MCF 10A (cell line): ENCODE measurements around the gene BARHL1. TPM values are rescaled to one million over a fixed set of nuclear protein-coding genes. Genes with fewer than 3 reads are reported as not detected.

Source experiments
- BruUV-seq: library from RNA; stranded (reverse); fragments of 400-500 nt; replicated peaks from 2 replicates; lab custom pipeline; 2021; lab: Mats Ljungman, UMichigan
- CTCF ChIA-PET: fragments of 300-600 bp; sonication (Branson Sonifier 250); formaldehyde crosslinking; extraction: SDS; loops from one replicate; lab custom pipeline; 2021; ENCODE audit warnings: antibody characterized with exemption, inconsistent platforms; lab: Yijun Ruan, JAX
- POLR2A ChIA-PET: fragments of 300-600, 350-650 bp; sonication (Branson Sonifier 250); formaldehyde crosslinking; extraction: SDS; loops from one replicate; lab custom pipeline; 2020; ENCODE audit warnings: antibody characterized with exemption, inconsistent platforms; lab: Yijun Ruan, JAX
- DNase-seq: peaks from one replicate; pipeline ENCODE4 v3.0.0-alpha.2; 2018; ENCODE audit not compliant: unreplicated experiment
- H3K27ac Mint-ChIP-seq: one replicate; pipeline ENCODE4 v1.8.0; 2022; ENCODE audit warnings: mild to moderate bottlenecking, low read depth, mixed read lengths; ENCODE audit not compliant: unreplicated experiment
- H3K27me3 Mint-ChIP-seq: one replicate; pipeline ENCODE4 v1.8.0; 2022; ENCODE audit warnings: mixed read lengths; ENCODE audit not compliant: insufficient read depth, unreplicated experiment
- H3K36me3 Mint-ChIP-seq: one replicate; pipeline ENCODE4 v1.8.0; 2022; ENCODE audit warnings: mild to moderate bottlenecking, moderate library complexity, mixed read lengths; ENCODE audit not compliant: insufficient read depth, unreplicated experiment
- H3K4me1 Mint-ChIP-seq: one replicate; pipeline ENCODE4 v1.8.0; 2022; ENCODE audit warnings: mixed read lengths; ENCODE audit not compliant: insufficient read depth, unreplicated experiment
- H3K4me3 Mint-ChIP-seq: one replicate; pipeline ENCODE4 v1.8.0; 2022; ENCODE audit warnings: mild to moderate bottlenecking, moderate library complexity, mixed read lengths; ENCODE audit not compliant: unreplicated experiment
- H3K9me3 Mint-ChIP-seq: one replicate; pipeline ENCODE4 v1.8.0; 2022; ENCODE audit warnings: mixed read lengths; ENCODE audit not compliant: unreplicated experiment
- CTCF ChIP-seq: fragments of 200-600 bp; IDR thresholded peaks from one replicate; pipeline ENCODE4 v1.8.0; 2022; ENCODE audit warnings: antibody characterized with exemption, mild to moderate bottlenecking; ENCODE audit not compliant: unreplicated experiment
- intact Hi-C: fragments of 100-400 bp; cut with micrococcal nuclease; formaldehyde crosslinking; loops from 2 replicates; pipeline ENCODE4 v1.14.1; 2022
- total RNA-seq: library from RNA; stranded (reverse); gene quantifications from 2 replicates; pipeline ENCODE4 v1.2.3, GENCODE V29; 2022

Gene BARHL1
- total RNA-seq, 1 experiment from 2014 or later = not detected

GRCh38 chr9:132551556-132551955, 30.9 kb upstream of the BARHL1 start:
- Mint-ChIP-seq H3K4me3 (no peak overlapping the region), H3K27me3 (peaks cover 76% of the 10 kb centered on the region), H3K27ac (no peak overlapping the region), H3K4me1 (no peaks in the 10 kb centered on the region), H3K36me3 (no peaks in the 10 kb centered on the region), H3K9me3 (no peaks in the 10 kb centered on the region)
- no TSS peak for BruUV-seq
- intact Hi-C loops = no loop called here
- DNase-seq = no peak
- ChIA-PET CTCF (no interaction called here), POLR2A (interaction anchor here (0.7 kb wide), 1 partner anchor 15 kb away, joined by 3 read pairs; no protein-coding TSS in a partner anchor)
- TF ChIP-seq CTCF = no peak

GRCh38 chr9:132552041-132552440, 30.4 kb upstream of the BARHL1 start:
- DNase-seq = no peak
- Mint-ChIP-seq H3K4me1 (no peaks in the 10 kb centered on the region), H3K9me3 (no peaks in the 10 kb centered on the region), H3K27ac (no peak overlapping the region), H3K36me3 (no peaks in the 10 kb centered on the region), H3K4me3 (no peak overlapping the region), H3K27me3 (peaks cover 81% of the 10 kb centered on the region)
- intact Hi-C loops = no loop called here
- BruUV-seq = no TSS peak
- CTCF ChIA-PET = no interaction called here
- POLR2A ChIA-PET = no interaction called here
- no peak for TF ChIP-seq CTCF

DNA sequence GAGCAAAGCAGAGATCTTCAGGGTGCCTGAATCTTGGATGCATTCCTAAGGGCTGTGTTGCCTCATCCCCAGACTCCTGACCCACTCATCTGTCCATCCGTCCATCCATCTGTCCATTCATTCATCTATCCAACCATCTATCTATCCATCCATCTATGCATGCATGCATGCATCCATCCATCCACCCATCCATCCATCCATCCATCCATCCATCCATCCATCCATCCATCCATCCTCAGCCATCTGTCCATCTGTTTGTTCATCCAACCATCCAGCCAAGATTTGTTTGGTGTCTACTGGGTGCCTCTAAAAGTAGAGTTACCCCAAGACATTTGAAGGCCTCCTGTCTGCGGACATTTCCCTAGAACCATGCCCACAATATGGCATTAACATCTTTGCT, 27.7 kb upstream of the BARHL1 start:
- H3K36me3 Mint-ChIP-seq = no peaks in the 10 kb centered on the region
- ChIA-PET CTCF (interaction anchor here (0.9 to 1.1 kb wide), 2 partner anchors 16 to 22 kb away, joined by 3 read pairs; no protein-coding TSS in a partner anchor), POLR2A (no interaction called here)
- H3K27ac Mint-ChIP-seq = no peak overlapping the region
- intact Hi-C loops = no loop called here
- H3K4me3 Mint-ChIP-seq = no peak overlapping the region
- H3K4me1 Mint-ChIP-seq = no peaks in the 10 kb centered on the region
- H3K27me3 Mint-ChIP-seq = peaks cover 85% of the 10 kb centered on the region
- BruUV-seq = no TSS peak
- no peak for DNase-seq
- no peaks in the 10 kb centered on the region for H3K9me3 Mint-ChIP-seq
- no peak for TF ChIP-seq CTCF

DNA sequence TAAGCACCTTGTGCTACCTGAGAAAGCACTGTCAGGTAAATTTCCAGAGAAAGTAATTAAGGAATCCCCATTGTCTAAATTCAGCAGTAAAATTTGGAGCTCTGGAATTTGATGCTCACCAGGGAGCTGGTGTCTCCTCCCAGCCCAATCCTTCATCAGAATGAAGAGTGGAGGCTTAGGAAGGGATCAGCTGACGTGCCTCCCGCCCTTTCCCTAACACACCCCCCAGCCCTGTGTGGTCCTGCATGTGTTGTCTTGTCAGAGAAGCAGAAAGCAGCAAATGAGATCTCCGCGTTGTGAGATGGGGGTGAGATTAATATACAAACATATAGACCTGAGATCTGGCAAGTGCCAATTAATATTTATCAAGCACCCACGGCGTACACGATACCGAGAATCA, 26.9 kb upstream of the BARHL1 start:
- Mint-ChIP-seq H3K36me3 (no peaks in the 10 kb centered on the region), H3K4me1 (no peaks in the 10 kb centered on the region), H3K27ac (no peak overlapping the region), H3K27me3 (peaks cover 85% of the 10 kb centered on the region), H3K4me3 (no peak overlapping the region), H3K9me3 (no peaks in the 10 kb centered on the region)
- POLR2A ChIA-PET = no interaction called here
- BruUV-seq = no TSS peak
- no peak for TF ChIP-seq CTCF
- DNase-seq = no peak
- CTCF ChIA-PET = interaction anchor here (0.9 to 1.1 kb wide), 2 partner anchors 17 to 21 kb away, joined by 3 read pairs; no protein-coding TSS in a partner anchor
- intact Hi-C loops = no loop called here
